WI38 (cell line): ENCODE measurements around the gene UBR3.

ENCODE experiments used
- H3K4me3 ChIP-seq: 2 replicates; pipeline ENCODE4 v1.5.1; 2011; ENCODE audit warnings: low read depth, mild to moderate bottlenecking, control low read depth, low read length
- CTCF ChIP-seq: IDR thresholded peaks from 2 replicates; pipeline ENCODE4 v1.5.1; 2012; ENCODE audit warnings: low read depth, mild to moderate bottlenecking, control low read depth, low read length

The UBR3 gene

GRCh38 chr2:170019060-170019805 lies 192.0 kb downstream of the UBR3 start:
- TF ChIP-seq CTCF = no peak
- H3K4me3 ChIP-seq = no peak overlapping the region

- no peak for TF ChIP-seq CTCF
- no peak overlapping the region for H3K4me3 ChIP-seq
These were observed 193.5 kb downstream of the UBR3 start for GRCh38 chr2:170020777-170021176.

GRCh38 chr2:170022692-170023091 lies 195.4 kb downstream of the UBR3 start:
- no peak for TF ChIP-seq CTCF
- no peak overlapping the region for H3K4me3 ChIP-seq

- no peak overlapping the region for H3K4me3 ChIP-seq
- no peak for TF ChIP-seq CTCF
These were observed 197.5 kb downstream of the UBR3 start for GRCh38 chr2:170024721-170025120.

- TF ChIP-seq CTCF = no peak
- no peak overlapping the region for H3K4me3 ChIP-seq
These were observed 198.0 kb downstream of the UBR3 start for GRCh38 chr2:170025223-170025622.

- TF ChIP-seq CTCF = no peak
- no peak overlapping the region for H3K4me3 ChIP-seq
These were observed 199.1 kb downstream of the UBR3 start for GRCh38 chr2:170026361-170026760.

GRCh38 chr2:170029551-170029950 lies 202.3 kb downstream of the UBR3 start:
- TF ChIP-seq CTCF = no peak
- no peak overlapping the region for H3K4me3 ChIP-seq
